Endothelial cell of umbilical vein (primary cell): ENCODE data around the gene EEF1E1. TPM values are rescaled to one million over a fixed set of nuclear protein-coding genes. Genes with fewer than 3 reads are reported as not detected.

Experiments used
- BruUV-seq: library from RNA; stranded (reverse); fragments of 400-500 nt; replicated peaks from 2 replicates; lab custom pipeline; 2021; lab: Mats Ljungman, UMichigan
- CTCF ChIA-PET: fragments of 300-600, 350-600 bp; sonication (Branson Sonifier 250); formaldehyde crosslinking; loops from one replicate; lab custom pipeline; 2021; ENCODE audit warnings: antibody characterized with exemption, inconsistent platforms; lab: Charles Lee
- POLR2A ChIA-PET: fragments of 300-600, 350-600 bp; sonication (Branson Sonifier 250); formaldehyde crosslinking; loops from one replicate; lab custom pipeline; 2021; ENCODE audit warnings: antibody characterized with exemption, inconsistent platforms; lab: Charles Lee
- DNase-seq: peaks from one replicate; pipeline ENCODE4 v3.0.0-alpha.2; 2011; ENCODE audit warnings: low read depth, low spot score
- FAIRE-seq: peaks from 2 replicates; lab custom pipeline; 2011; peaks lifted over from hg19 to GRCh38; lab: Jason Lieb, UNC
- H2AFZ ChIP-seq: 2 replicates; pipeline ENCODE4 v1.6.0; 2012; ENCODE audit warnings: low read depth, low read length, control low read depth, inconsistent platforms
- H3K27ac ChIP-seq: 2 replicates; pipeline ENCODE4 v1.5.1; 2011; ENCODE audit warnings: low read depth, mild to moderate bottlenecking, control low read depth, low read length, moderate library complexity; ENCODE audit not compliant: insufficient read depth
- H3K27me3 ChIP-seq, 2 experiments: 2 replicates each; pipeline versions ENCODE4 v1.6.0 to v1.6.1; 2011; ENCODE audit warnings: low read length in 2 of 2, mixed read lengths in 1 of 2; ENCODE audit not compliant: control insufficient read depth in 2 of 2, insufficient read depth in 2 of 2
- H3K36me3 ChIP-seq, 2 experiments: 2 replicates in 1 of 2; 3 replicates in 1 of 2; pipeline ENCODE4 v1.5.1; 2011; ENCODE audit warnings: low read length in 2 of 2, mild to moderate bottlenecking in 1 of 2, moderate library complexity in 1 of 2; ENCODE audit not compliant: control insufficient read depth in 2 of 2, insufficient read depth in 2 of 2; ENCODE audit errors: extremely low read depth in 1 of 2
- H3K4me1 ChIP-seq: 3 replicates; pipeline ENCODE4 v1.5.1; 2011; ENCODE audit warnings: mild to moderate bottlenecking, low read length; ENCODE audit not compliant: control insufficient read depth, insufficient read depth; ENCODE audit errors: extremely low read depth
- H3K4me2 ChIP-seq: 2 replicates; pipeline ENCODE4 v1.6.1; 2011; ENCODE audit warnings: low read length, control low read depth, mixed read lengths; ENCODE audit not compliant: insufficient read depth
- H3K4me3 ChIP-seq, 3 experiments: fragments of 200-600 bp in 1 of 3; sonication (generic), shearing (Covaris generic) in 1 of 3; replicated peaks in 1 of 3; 2 replicates each; pipeline ENCODE4 v1.5.1; 2011 to 2016; ENCODE audit warnings: control low read depth in 3 of 3, low read length in 3 of 3, mild to moderate bottlenecking in 2 of 3, inconsistent platforms in 1 of 3, low read depth in 1 of 3, moderate library complexity in 1 of 3; ENCODE audit not compliant: insufficient read depth in 1 of 3
- H3K79me2 ChIP-seq: 2 replicates; pipeline ENCODE4 v1.6.0; 2012; ENCODE audit warnings: low read length, inconsistent platforms; ENCODE audit not compliant: control insufficient read depth, insufficient read depth
- H3K9ac ChIP-seq: replicated peaks from 2 replicates; pipeline ENCODE3; 2011; ENCODE audit warnings: low read length, control low read depth; ENCODE audit not compliant: insufficient read depth; ENCODE audit errors: extremely low read depth
- H3K9me1 ChIP-seq: replicated peaks from 3 replicates; pipeline ENCODE4 v1.6.0; 2011; ENCODE audit warnings: mild to moderate bottlenecking, low read length; ENCODE audit not compliant: control insufficient read depth, insufficient read depth; ENCODE audit errors: extremely low read depth
- H3K9me3 ChIP-seq: replicated peaks from 2 replicates; pipeline ENCODE4 v1.5.1; 2012; ENCODE audit warnings: low read length, inconsistent platforms; ENCODE audit not compliant: control insufficient read depth, insufficient read depth
- H4K20me1 ChIP-seq: replicated peaks from 2 replicates; pipeline ENCODE3; 2011; ENCODE audit warnings: mild to moderate bottlenecking, low read length; ENCODE audit not compliant: control insufficient read depth, insufficient read depth; ENCODE audit errors: extremely low read depth
- EZH2 ChIP-seq: IDR thresholded peaks from 2 replicates; pipeline ENCODE4 v1.6.1; 2012; ENCODE audit warnings: borderline replicate concordance, low read depth, mild to moderate bottlenecking, moderate library complexity, low read length, inconsistent platforms; ENCODE audit not compliant: severe bottlenecking
- FOS ChIP-seq: IDR thresholded peaks from 2 replicates; pipeline ENCODE4 v1.6.1; 2011; ENCODE audit warnings: mild to moderate bottlenecking, low read length, moderate library complexity, borderline replicate concordance; ENCODE audit not compliant: insufficient read depth
- GATA2 ChIP-seq: IDR thresholded peaks from 2 replicates; pipeline ENCODE4 v1.7.0; 2011; ENCODE audit warnings: low read depth, mild to moderate bottlenecking, moderate library complexity, mixed read lengths, low read length; ENCODE audit not compliant: insufficient read length, insufficient read depth
- JUN ChIP-seq: IDR thresholded peaks from 2 replicates; pipeline ENCODE4 v1.6.1; 2011; ENCODE audit warnings: borderline replicate concordance, low read depth; ENCODE audit not compliant: insufficient read length, insufficient read depth
- MYC ChIP-seq: IDR thresholded peaks from one replicate; pipeline ENCODE4 v1.6.1; 2011; ENCODE audit warnings: mild to moderate bottlenecking, low read depth, low read length
- POLR2A ChIP-seq: IDR thresholded peaks from 2 replicates; pipeline ENCODE4 v1.6.1; 2012; ENCODE audit warnings: low read depth, mild to moderate bottlenecking, control low read depth, low read length
- POLR2AphosphoS5 ChIP-seq: IDR thresholded peaks from 2 replicates; pipeline ENCODE4 v1.6.1; 2012; ENCODE audit warnings: low read depth, mild to moderate bottlenecking, control low read depth, low read length, moderate library complexity; ENCODE audit not compliant: insufficient read depth
- dilution Hi-C: fragments of 300-500 bp; cut with MboI; formaldehyde crosslinking; loops from one replicate; pipeline ENCODE4 v1.15.0; 2019; ENCODE audit warnings: low sequenced_read_pairs; ENCODE audit not compliant: extremely low pct_ligation_motif_present
- intact Hi-C: fragments of 100-400 bp; cut with micrococcal nuclease; formaldehyde crosslinking; loops from one replicate; pipeline ENCODE4 v1.10.0; 2022
- polyA plus RNA-seq, 4 experiments: library from polyadenylated mRNA; depleted of rRNA in 3 of 4; stranded (reverse) in 3 of 4; unstranded in 1 of 4; fragments of >200 nt; gene quantifications; 2 replicates each; pipeline versions ENCODE4 v1.2.1 to v1.2.3, GENCODE V29; 2011 to 2012; ENCODE audit warnings: missing spikeins in 1 of 4
- total RNA-seq: library from RNA; stranded (reverse); gene quantifications from 2 replicates; pipeline ENCODE4 v1.2.3, GENCODE V29; 2021
- TF ChIP-seq, protein P1 (sequence below), 2 donors: IDR thresholded peaks; 1 replicate in 1 of 2; 2 replicates in 1 of 2; pipeline ENCODE4 v1.5.1; 2011; ENCODE audit warnings: low read length in 2 of 2, mild to moderate bottlenecking in 2 of 2, moderate library complexity in 2 of 2, control low read depth in 1 of 2, inconsistent platforms in 1 of 2, low read depth in 1 of 2; ENCODE audit not compliant: insufficient read depth in 1 of 2; ENCODE audit errors: extremely low read depth in 1 of 2
- TF ChIP-seq, protein P2 (sequence below): IDR thresholded peaks from 2 replicates; pipeline ENCODE4 v1.6.1; 2011; ENCODE audit not compliant: insufficient read depth, insufficient read length

The EEF1E1 gene
- total and polyA plus RNA-seq, 2 donors (not counting 3 experiments of a cell fraction or from before 2014, with no cell fraction given), result 53.8 to 58.1 TPM

DNA sequence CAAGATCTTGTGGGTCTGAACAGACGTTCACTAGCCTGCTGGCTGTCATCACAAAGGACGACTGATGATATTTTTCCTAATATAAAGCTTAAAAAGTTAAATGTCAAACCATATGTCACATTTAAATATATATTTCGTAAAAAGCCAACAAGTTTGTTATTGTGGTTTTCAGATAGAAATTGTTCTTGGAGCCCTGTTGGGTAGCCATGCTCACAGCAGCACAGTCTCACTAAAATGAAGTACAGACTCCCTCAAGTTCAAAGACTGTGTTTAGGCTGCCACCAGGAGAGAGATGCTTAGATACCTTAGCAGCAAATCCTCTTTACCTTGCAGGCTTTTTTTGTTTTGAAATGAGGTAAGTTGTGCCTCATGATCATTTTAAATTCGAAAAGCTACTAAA is 17.8 kb downstream of the EEF1E1 start:
- Histone ChIP-seq H4K20me1 (no peaks in the 10 kb centered on the region), H3K9ac (peak overlapping the region; percentile 76), H3K27me3 (no peaks in the 10 kb centered on the region), H3K36me3 (peaks cover 5 to 8% of the 10 kb centered on the region in 2 experiments), H3K9me1 (no peaks in the 10 kb centered on the region), H3K79me2 (peaks cover 28% of the 10 kb centered on the region), H3K4me1 (peaks cover 60% of the 10 kb centered on the region), H3K27ac (peak overlapping the region; percentile 93), H3K4me2 (peak overlapping the region; percentile 50), H3K9me3 (no peaks in the 10 kb centered on the region), H2AFZ (no peak overlapping the region), H3K4me3 (no peak overlapping the region)
- dilution Hi-C loops, result no loop called here
- DNase-seq, result no peak
- no peak for FAIRE-seq
- ChIA-PET CTCF (interaction anchor here (1.2 to 2.0 kb wide), 7 partner anchors 9 to 362 kb away, joined by 4 to 9 read pairs (median 5); partner anchors contain the start of genes BLOC1S5 and EEF1E1), POLR2A (interaction anchor here (0.7 to 1.2 kb wide), 2 partner anchors 21 to 24 kb away, joined by 4 to 5 read pairs; partner anchors contain the start of gene BLOC1S5)
- BruUV-seq, result TSS peak; percentile 7
- TF ChIP-seq FOS (no peak), JUN (no peak), GATA2 (no peak), EZH2 (no peak), POLR2AphosphoS5 (no peak), POLR2A (no peak), MYC (no peak)
- TF ChIP-seq, protein P1, sequence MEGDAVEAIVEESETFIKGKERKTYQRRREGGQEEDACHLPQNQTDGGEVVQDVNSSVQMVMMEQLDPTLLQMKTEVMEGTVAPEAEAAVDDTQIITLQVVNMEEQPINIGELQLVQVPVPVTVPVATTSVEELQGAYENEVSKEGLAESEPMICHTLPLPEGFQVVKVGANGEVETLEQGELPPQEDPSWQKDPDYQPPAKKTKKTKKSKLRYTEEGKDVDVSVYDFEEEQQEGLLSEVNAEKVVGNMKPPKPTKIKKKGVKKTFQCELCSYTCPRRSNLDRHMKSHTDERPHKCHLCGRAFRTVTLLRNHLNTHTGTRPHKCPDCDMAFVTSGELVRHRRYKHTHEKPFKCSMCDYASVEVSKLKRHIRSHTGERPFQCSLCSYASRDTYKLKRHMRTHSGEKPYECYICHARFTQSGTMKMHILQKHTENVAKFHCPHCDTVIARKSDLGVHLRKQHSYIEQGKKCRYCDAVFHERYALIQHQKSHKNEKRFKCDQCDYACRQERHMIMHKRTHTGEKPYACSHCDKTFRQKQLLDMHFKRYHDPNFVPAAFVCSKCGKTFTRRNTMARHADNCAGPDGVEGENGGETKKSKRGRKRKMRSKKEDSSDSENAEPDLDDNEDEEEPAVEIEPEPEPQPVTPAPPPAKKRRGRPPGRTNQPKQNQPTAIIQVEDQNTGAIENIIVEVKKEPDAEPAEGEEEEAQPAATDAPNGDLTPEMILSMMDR (IDR thresholded peaks at IDR 0.05; ENCODE audit: extremely low read depth in 1 of 2, insufficient read depth in 1 of 2, low read depth in 1 of 2, low read length in 2 of 2), result no peak
- TF ChIP-seq, protein P2, sequence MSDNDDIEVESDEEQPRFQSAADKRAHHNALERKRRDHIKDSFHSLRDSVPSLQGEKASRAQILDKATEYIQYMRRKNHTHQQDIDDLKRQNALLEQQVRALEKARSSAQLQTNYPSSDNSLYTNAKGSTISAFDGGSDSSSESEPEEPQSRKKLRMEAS, result no peak
- intact Hi-C loops, result loop anchor here (5.0 kb wide), 1 partner anchor 352 kb away; no protein-coding TSS in a partner anchor
